GM12874 (cell line): Measurements from ENCODE around the gene KCNJ16.

Experiments
- CTCF ChIP-seq: IDR thresholded peaks from 2 replicates; pipeline ENCODE4 v1.5.1; 2011; ENCODE audit warnings: low read depth, mild to moderate bottlenecking, control low read depth, low read length, moderate library complexity; ENCODE audit not compliant: insufficient read depth

The KCNJ16 gene

GRCh38 chr17:70119545-70119944 lies 44.5 kb downstream of the KCNJ16 start:
- TF ChIP-seq CTCF: no peak

GRCh38 chr17:70119983-70120382 lies 45.0 kb downstream of the KCNJ16 start:
- TF ChIP-seq CTCF: no peak

- no peak for TF ChIP-seq CTCF
Measured at GRCh38 chr17:70120425-70120824, 45.4 kb downstream of the KCNJ16 start.

- no peak for TF ChIP-seq CTCF
Measured at GRCh38 chr17:70121126-70121525, 46.1 kb downstream of the KCNJ16 start.

GRCh38 chr17:70123193-70123592 lies 48.2 kb downstream of the KCNJ16 start:
- TF ChIP-seq CTCF: no peak

- TF ChIP-seq CTCF: no peak
Measured at GRCh38 chr17:70124723-70125122, 49.7 kb downstream of the KCNJ16 start.

- TF ChIP-seq CTCF: no peak
Measured at GRCh38 chr17:70127221-70127873, 52.3 kb downstream of the KCNJ16 start.
